SJSA1 (cell line): ENCODE results near the gene NOA1. TPM values are rescaled to one million over a fixed set of nuclear protein-coding genes. Genes with fewer than 3 reads are reported as not detected.
"Not testable (repeated sequence)": the region's sequence is repeated elsewhere in the genome, so short reads cannot be mapped to it uniquely, and the experiment has no call there.

Experiments used
- DNase-seq, 2 experiments: peaks; one replicate each; pipeline ENCODE4 v3.0.0-alpha.2; 2015 to 2020; ENCODE audit warnings: low spot score in 2 of 2, low read depth in 1 of 2
- H3K27ac ChIP-seq: fragments of 250-450 bp; sonication (Bioruptor Pico); 2 replicates; pipeline ENCODE4 v1.5.1; 2020; ENCODE audit warnings: mild to moderate bottlenecking, moderate library complexity
- H3K27me3 ChIP-seq: fragments of 250-450 bp; sonication (Bioruptor Pico); replicated peaks from 2 replicates; pipeline ENCODE4 v1.5.1; 2020; ENCODE audit warnings: mild to moderate bottlenecking, moderate library complexity
- H3K36me3 ChIP-seq: fragments of 250-450 bp; sonication (Bioruptor Pico); 2 replicates; pipeline ENCODE4 v1.5.1; 2020; ENCODE audit warnings: mild to moderate bottlenecking
- H3K4me1 ChIP-seq: fragments of 250-450 bp; sonication (Bioruptor Pico); replicated peaks from 2 replicates; pipeline ENCODE4 v1.6.1; 2021; ENCODE audit warnings: mild to moderate bottlenecking
- H3K4me3 ChIP-seq: fragments of 250-450 bp; sonication (Bioruptor Pico); 2 replicates; pipeline ENCODE4 v1.5.1; 2020; ENCODE audit warnings: mild to moderate bottlenecking
- H3K9me3 ChIP-seq: fragments of 250-450 bp; sonication (Bioruptor Pico); replicated peaks from 2 replicates; pipeline ENCODE4 v1.5.1; 2020; ENCODE audit warnings: mild to moderate bottlenecking
- total RNA-seq: library from RNA; depleted of rRNA; stranded (reverse); fragments of >200 nt; shearing (Covaris generic); gene quantifications from 2 replicates; pipeline ENCODE4 v1.2.3, GENCODE V29; 2014

NOA1 gene
- total RNA-seq, 1 experiment from 2014 or later: 13.1 TPM

DNA sequence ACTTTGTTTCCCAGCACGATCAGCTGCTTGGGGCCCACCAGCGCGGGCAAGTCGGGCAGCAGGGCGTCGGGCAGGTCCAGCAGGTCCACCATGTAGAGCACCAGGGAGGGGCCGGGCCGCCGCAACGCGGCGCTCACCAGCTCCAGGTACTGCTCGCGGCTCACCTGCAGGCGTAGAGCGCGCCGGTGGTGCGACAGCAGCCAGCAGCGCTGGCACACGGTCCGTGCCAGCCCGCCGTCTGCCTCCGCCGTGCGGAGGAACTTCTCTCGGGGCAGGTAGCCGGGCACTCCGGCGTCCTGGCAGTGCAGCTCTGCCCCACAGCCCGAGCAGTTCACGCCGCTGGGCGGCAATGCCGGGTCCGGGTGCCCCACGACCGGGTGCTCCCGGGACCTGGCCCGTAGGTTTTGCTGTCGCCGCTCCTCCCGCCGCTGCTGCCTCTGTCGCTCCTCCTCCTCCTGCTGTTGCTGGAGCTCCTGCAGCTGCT is 527 bp downstream of the NOA1 start:
- Histone ChIP-seq H3K27me3 (no peaks in the 10 kb centered on the region), H3K4me3 (peak overlapping the region; percentile 80), H3K9me3 (peaks cover 8% of the 10 kb centered on the region; the same call in 1 of the 2 replicates), H3K4me1 (peaks cover 38% of the 10 kb centered on the region), H3K27ac (no peak overlapping the region; the same call in none of the 2 replicates), H3K36me3 (peaks cover 57% of the 10 kb centered on the region)
- peak in 1 of 2 experiments; percentile 49 for DNase-seq

- no peak overlapping the region for H3K27ac ChIP-seq
- DNase-seq: peak in 1 of 2 experiments; percentile 28
- H3K27me3 ChIP-seq: no peaks in the 10 kb centered on the region
- peaks cover 8% of the 10 kb centered on the region; the same call in 1 of the 2 replicates for H3K9me3 ChIP-seq
- peak overlapping the region; percentile 80 for H3K4me3 ChIP-seq
- H3K4me1 ChIP-seq: peaks cover 34% of the 10 kb centered on the region
- peaks cover 58% of the 10 kb centered on the region for H3K36me3 ChIP-seq
Measured at GRCh38 chr4:56976283-56976836, 1.0 kb downstream of the NOA1 start.

DNA sequence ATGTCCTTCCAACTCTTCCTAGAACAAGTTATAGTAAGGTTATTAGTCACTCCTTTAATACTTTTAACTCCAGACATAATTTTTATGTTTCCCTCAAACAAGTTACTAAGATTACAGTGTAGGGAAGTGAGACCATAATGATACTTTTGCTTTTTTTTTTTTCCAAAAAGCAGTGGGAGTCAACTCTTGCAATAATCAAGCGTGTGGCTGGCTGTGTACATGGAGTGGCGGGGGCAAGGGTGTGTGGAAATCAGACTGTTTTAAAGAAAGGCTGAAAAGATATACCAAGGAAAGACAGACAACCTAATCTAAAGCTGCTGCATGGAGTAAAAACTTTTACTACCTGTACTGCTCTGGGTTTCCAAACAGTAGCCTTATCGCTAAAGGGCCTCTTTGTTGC is 4.1 kb downstream of the NOA1 start:
- peaks cover 24% of the 10 kb centered on the region for H3K4me1 ChIP-seq
- peaks cover 78% of the 10 kb centered on the region for H3K36me3 ChIP-seq
- DNase-seq: no peak
- H3K9me3 ChIP-seq: peaks cover 8% of the 10 kb centered on the region; the same call in 1 of the 2 replicates
- no peak overlapping the region for H3K27ac ChIP-seq
- no peaks in the 10 kb centered on the region for H3K27me3 ChIP-seq
- no peak overlapping the region for H3K4me3 ChIP-seq

- no peak for DNase-seq
Measured at GRCh38 chr4:56972809-56973208, 4.6 kb downstream of the NOA1 start.

GRCh38 chr4:56972389-56972788 is 5.0 kb downstream of the NOA1 start:
- H3K9me3 ChIP-seq: peaks cover 8% of the 10 kb centered on the region; the same call in 1 of the 2 replicates
- peaks cover 87% of the 10 kb centered on the region for H3K36me3 ChIP-seq
- H3K27me3 ChIP-seq: no peaks in the 10 kb centered on the region
- no peak overlapping the region for H3K27ac ChIP-seq
- H3K4me3 ChIP-seq: no peak overlapping the region
- DNase-seq: no peak
- H3K4me1 ChIP-seq: peaks cover 24% of the 10 kb centered on the region

More at GRCh38 chr4:56972809-56973208, 4.6 kb downstream of the NOA1 start:
- peaks cover 8% of the 10 kb centered on the region; the same call in 1 of the 2 replicates for H3K9me3 ChIP-seq
- H3K4me3 ChIP-seq: no peak overlapping the region
- H3K36me3 ChIP-seq: peaks cover 84% of the 10 kb centered on the region
- H3K27me3 ChIP-seq: no peaks in the 10 kb centered on the region
- peaks cover 24% of the 10 kb centered on the region for H3K4me1 ChIP-seq
- no peak overlapping the region for H3K27ac ChIP-seq

- no peak overlapping the region for H3K4me3 ChIP-seq
- peaks cover 86% of the 10 kb centered on the region for H3K36me3 ChIP-seq
- no peak overlapping the region for H3K27ac ChIP-seq
- H3K4me1 ChIP-seq: peaks cover 15% of the 10 kb centered on the region
- H3K27me3 ChIP-seq: no peaks in the 10 kb centered on the region
- peaks cover 8% of the 10 kb centered on the region; the same call in 1 of the 2 replicates for H3K9me3 ChIP-seq
- no peak for DNase-seq
Measured at GRCh38 chr4:56971383-56971782, 6.0 kb downstream of the NOA1 start.

DNA sequence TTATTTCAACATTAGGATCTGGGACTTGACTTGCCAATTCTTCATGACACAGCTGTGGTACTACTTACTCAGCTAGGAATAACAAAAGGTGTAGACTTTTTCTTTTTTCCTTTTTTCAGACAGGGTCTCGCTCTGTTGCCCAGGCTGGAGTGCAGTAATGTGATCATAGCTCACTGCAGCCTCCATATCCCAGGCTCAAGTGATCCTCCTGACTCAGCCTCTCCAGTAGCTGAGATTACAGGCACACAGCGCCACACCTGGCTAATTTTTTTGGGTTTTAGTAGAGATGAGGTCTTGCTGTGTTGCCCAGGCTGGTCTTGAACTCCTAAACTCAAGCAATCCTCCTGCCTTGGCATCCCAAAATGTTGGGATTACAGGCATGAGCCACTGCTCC is 16.3 kb downstream of the NOA1 start:
- DNase-seq: no peak
- peaks cover 11% of the 10 kb centered on the region for H3K4me1 ChIP-seq
- no peaks in the 10 kb centered on the region for H3K27me3 ChIP-seq
- no peak overlapping the region for H3K27ac ChIP-seq
- H3K4me3 ChIP-seq: no peak overlapping the region
- peaks cover 33% of the 10 kb centered on the region for H3K36me3 ChIP-seq
- no peaks in the 10 kb centered on the region for H3K9me3 ChIP-seq

DNA sequence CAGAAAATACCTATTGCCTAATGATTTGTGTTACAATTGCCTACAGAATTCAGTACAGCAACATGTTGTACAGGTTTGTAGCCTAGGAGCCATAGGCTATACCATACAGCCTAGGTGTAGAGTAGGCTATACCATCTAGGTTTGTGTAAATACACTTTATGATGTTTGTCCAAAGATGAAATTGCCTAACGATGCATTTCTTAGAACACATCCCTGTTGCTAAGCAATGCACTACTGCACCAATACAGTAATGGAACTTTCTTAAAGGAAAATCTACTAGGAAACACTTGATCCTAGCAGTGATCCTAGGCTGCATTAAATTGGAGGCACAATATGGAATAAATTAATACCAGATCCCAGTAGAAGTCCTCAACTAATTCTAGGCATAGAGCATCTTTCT is 18.3 kb downstream of the NOA1 start:
- H3K36me3 ChIP-seq: peaks cover 19% of the 10 kb centered on the region
- no peaks in the 10 kb centered on the region for H3K27me3 ChIP-seq
- no peak for DNase-seq
- peaks cover 11% of the 10 kb centered on the region for H3K4me1 ChIP-seq
- no peaks in the 10 kb centered on the region for H3K9me3 ChIP-seq
- no peak overlapping the region for H3K27ac ChIP-seq
- no peak overlapping the region for H3K4me3 ChIP-seq

GRCh38 chr4:56958111-56958517 is 19.3 kb downstream of the NOA1 start:
- peak; percentile 37 to 71 for DNase-seq
- Histone ChIP-seq H3K36me3 (peaks cover 12% of the 10 kb centered on the region), H3K27ac (no peak overlapping the region), H3K27me3 (no peaks in the 10 kb centered on the region), H3K4me1 (peaks cover 11% of the 10 kb centered on the region), H3K9me3 (no peaks in the 10 kb centered on the region), H3K4me3 (no peak overlapping the region)

DNA sequence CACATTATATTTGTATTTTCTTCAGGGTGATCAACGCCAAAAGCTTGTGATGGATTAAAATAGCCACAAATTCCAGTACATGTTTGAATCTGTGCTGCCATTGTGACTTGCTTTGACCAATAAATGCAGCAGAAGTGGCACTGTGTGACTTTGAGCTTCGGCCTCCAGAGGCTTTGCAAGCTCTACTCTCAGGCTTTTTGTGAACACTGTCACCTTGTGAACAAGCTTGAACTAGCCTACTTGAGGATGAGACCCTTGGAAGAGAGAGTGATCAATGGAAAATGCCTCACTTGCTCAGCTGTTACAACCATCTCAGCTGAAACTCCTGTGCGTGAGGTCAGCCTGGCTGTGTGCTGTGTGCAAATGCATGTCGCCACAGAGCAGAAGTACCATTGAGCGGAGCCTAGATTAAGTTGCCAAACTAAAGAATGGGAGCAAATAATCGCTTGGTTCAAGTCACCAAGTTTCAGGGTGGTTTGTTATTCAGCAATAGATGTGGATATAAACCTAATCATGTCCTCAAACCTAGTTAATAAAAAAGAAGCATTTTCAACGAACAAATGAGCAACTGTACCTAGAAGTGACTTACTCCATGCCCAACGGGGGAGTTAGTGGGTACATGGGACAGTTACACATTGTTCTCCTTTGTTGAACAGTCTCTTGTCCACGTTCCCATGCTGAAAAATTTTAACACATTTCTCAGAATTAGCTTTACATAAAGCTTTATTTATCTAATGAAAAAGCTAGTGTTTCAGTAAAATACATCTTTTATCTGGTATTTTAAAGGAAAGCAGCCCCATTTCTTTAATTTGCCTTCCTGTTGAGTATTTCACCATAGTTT is 23.5 kb downstream of the NOA1 start:
- no peaks in the 10 kb centered on the region for H3K36me3 ChIP-seq
- H3K27ac ChIP-seq: no peak overlapping the region
- H3K4me3 ChIP-seq: no peak overlapping the region
- no peaks in the 10 kb centered on the region for H3K9me3 ChIP-seq
- DNase-seq: no peak
- H3K4me1 ChIP-seq: peaks cover 9% of the 10 kb centered on the region
- no peaks in the 10 kb centered on the region for H3K27me3 ChIP-seq

DNA sequence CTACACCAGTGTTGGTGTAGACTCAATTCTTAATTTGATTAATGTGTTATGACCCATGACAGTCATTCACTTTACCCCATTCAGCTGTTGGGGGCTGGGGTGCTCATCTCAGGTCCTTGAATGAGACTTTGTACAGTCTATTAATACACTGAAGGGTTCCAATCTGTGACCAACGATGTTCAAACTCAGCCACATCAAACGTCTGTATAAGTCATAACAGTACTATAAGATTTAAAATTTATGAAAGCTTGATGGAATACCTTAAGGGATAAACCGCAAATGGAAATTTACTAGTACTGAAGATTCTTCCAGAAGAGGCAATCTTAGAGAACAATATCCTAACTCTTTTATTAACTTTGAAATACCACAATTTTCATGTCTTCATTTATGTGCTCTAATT is 36.0 kb downstream of the NOA1 start:
- H3K4me1 ChIP-seq: peaks cover 16% of the 10 kb centered on the region
- H3K36me3 ChIP-seq: peaks cover 9% of the 10 kb centered on the region

DNA sequence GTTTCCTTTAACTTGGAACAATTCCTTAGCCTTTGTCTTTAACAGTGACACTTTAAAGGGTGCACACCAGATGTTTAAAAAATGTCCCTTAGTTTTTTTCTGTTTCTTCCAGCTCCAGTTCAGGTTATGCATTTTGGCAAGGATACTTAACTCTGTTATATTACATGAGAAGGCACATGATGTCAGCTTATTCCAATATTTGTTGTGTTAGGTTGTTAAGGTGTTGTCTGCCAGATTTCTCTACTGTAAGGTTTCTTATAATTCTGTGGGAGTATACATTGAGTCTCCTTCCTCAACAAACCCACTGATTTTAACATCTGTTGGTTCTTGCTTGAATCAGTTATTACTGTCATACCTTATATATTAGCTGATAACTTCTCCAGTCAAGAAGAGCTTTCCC is 36.4 kb downstream of the NOA1 start:
- DNase-seq: no peak
- Histone ChIP-seq H3K4me1 (peaks cover 16% of the 10 kb centered on the region), H3K4me3 (no peak overlapping the region), H3K27ac (no peak overlapping the region), H3K36me3 (peaks cover 9% of the 10 kb centered on the region), H3K27me3 (no peaks in the 10 kb centered on the region), H3K9me3 (no peaks in the 10 kb centered on the region)

More for the DNA sequence above, 36.0 kb downstream of the NOA1 start:
- H3K27ac ChIP-seq: no peak overlapping the region
- no peak for DNase-seq
- H3K27me3 ChIP-seq: no peaks in the 10 kb centered on the region
- H3K9me3 ChIP-seq: no peaks in the 10 kb centered on the region
- no peak overlapping the region for H3K4me3 ChIP-seq

GRCh38 chr4:56940403-56940802 is 37.0 kb downstream of the NOA1 start:
- Histone ChIP-seq H3K36me3 (peaks cover 9% of the 10 kb centered on the region), H3K27ac (no peak overlapping the region), H3K27me3 (no peaks in the 10 kb centered on the region), H3K9me3 (no peaks in the 10 kb centered on the region), H3K4me3 (no peak overlapping the region), H3K4me1 (peaks cover 16% of the 10 kb centered on the region)
- DNase-seq: no peak

GRCh38 chr4:56939826-56940225 is 37.6 kb downstream of the NOA1 start:
- not testable (repeated sequence) for DNase-seq, H3K36me3 ChIP-seq, H3K27ac ChIP-seq, H3K27me3 ChIP-seq, H3K9me3 ChIP-seq, H3K4me3 ChIP-seq
- H3K4me1 ChIP-seq: peaks cover 16% of the 10 kb centered on the region
